HCT116 (cell line): ENCODE results near the gene TFEB. TPM values are rescaled to one million over a fixed set of nuclear protein-coding genes. Genes with fewer than 3 reads are reported as not detected.

ENCODE experiments used
- ATAC-seq: fragments of 200-7000 bp; cut with Tn5 transposase; 2 replicates; pipeline ENCODE4 v1.9.1; 2020; ENCODE audit warnings: mild to moderate bottlenecking, moderate library complexity
- BruUV-seq: library from RNA; stranded (reverse); fragments of 400-500 nt; replicated peaks from 2 replicates; lab custom pipeline; 2021; lab: Mats Ljungman, UMichigan
- CTCF ChIA-PET: fragments of 300-600 bp; sonication (Branson Sonifier 250); formaldehyde crosslinking; loops from one replicate; lab custom pipeline; 2021; ENCODE audit warnings: antibody characterized with exemption; lab: Charles Lee
- POLR2A ChIA-PET: fragments of 300-600, 350-600 bp; sonication (Branson Sonifier 250); formaldehyde crosslinking; loops from one replicate; lab custom pipeline; 2021; ENCODE audit warnings: antibody characterized with exemption; lab: Charles Lee
- RAD21 ChIA-PET, 2 experiments: fragments of 300-600 bp; sonication (Branson Sonifier 250); formaldehyde crosslinking; loops; one replicate each; lab custom pipeline; 2023; ENCODE audit warnings: low total read pairs in 2 of 2; ENCODE audit not compliant: uncharacterized antibody in 2 of 2, unreplicated experiment in 2 of 2, low non-redundant PET in 1 of 2; lab: Charles Lee
- DNase-seq: peaks from one replicate; pipeline ENCODE4 v3.0.0-alpha.2; 2010; ENCODE audit warnings: low read depth, low spot score
- H2AFZ ChIP-seq: fragments of 200-600 bp; shearing (Covaris generic), sonication (generic); 2 replicates; pipeline ENCODE4 v1.6.1; 2017; ENCODE audit warnings: low read depth, mixed run types, mixed read lengths, antibody characterized with exemption, low read length; ENCODE audit not compliant: poor library complexity, severe bottlenecking
- H3K27ac ChIP-seq: 2 replicates; pipeline ENCODE4 v1.5.1; 2012; ENCODE audit warnings: low read depth, low read length
- H3K27me3 ChIP-seq: fragments of 200-600 bp; sonication (generic); 2 replicates; pipeline ENCODE4 v1.6.1; 2016; ENCODE audit warnings: mixed run types, low read length, mixed read lengths; ENCODE audit not compliant: insufficient read depth
- H3K36me3 ChIP-seq, 2 experiments: fragments of 200-500 bp in 1 of 2; fragments of 200-600 bp in 1 of 2; sonication (Bioruptor generic) in 1 of 2; sonication (generic) in 1 of 2; 2 replicates each; pipeline versions ENCODE4 v1.5.1 to v1.6.1; 2014 to 2016; ENCODE audit warnings: low read length in 2 of 2, inconsistent platforms in 1 of 2, mixed read lengths in 1 of 2, mixed run types in 1 of 2; ENCODE audit not compliant: insufficient read depth in 2 of 2, control insufficient read depth in 1 of 2
- H3K4me1 ChIP-seq, 2 experiments: fragments of 200-600 bp in 1 of 2; sonication (generic) in 1 of 2; 2 replicates each; pipeline versions ENCODE4 v1.5.1 to v1.6.1; 2012 to 2017; ENCODE audit warnings: low read length in 2 of 2, inconsistent platforms in 1 of 2, mild to moderate bottlenecking in 1 of 2, mixed read lengths in 1 of 2, mixed run types in 1 of 2, moderate library complexity in 1 of 2; ENCODE audit not compliant: insufficient read depth in 2 of 2, control insufficient read depth in 1 of 2
- H3K4me2 ChIP-seq: fragments of 200-600 bp; sonication (generic); 2 replicates; pipeline ENCODE4 v1.6.1; 2017; ENCODE audit warnings: mixed run types, low read length, mixed read lengths
- H3K4me3 ChIP-seq, 2 experiments: fragments of 200-600 bp in 1 of 2; sonication (generic) in 1 of 2; replicated peaks in 1 of 2; 2 replicates each; pipeline ENCODE4 v1.5.1; 2011 to 2016; ENCODE audit warnings: low read length in 2 of 2, control low read depth in 1 of 2, low read depth in 1 of 2, mild to moderate bottlenecking in 1 of 2, mixed read lengths in 1 of 2, mixed run types in 1 of 2
- H3K79me2 ChIP-seq: fragments of 200-600 bp; sonication (generic); 2 replicates; pipeline ENCODE4 v1.6.1; 2017; ENCODE audit warnings: mild to moderate bottlenecking, mixed run types, low read length, moderate library complexity, mixed read lengths; ENCODE audit not compliant: insufficient read depth
- H3K9ac ChIP-seq: fragments of 200-600 bp; sonication (generic); 2 replicates; pipeline ENCODE4 v1.6.1; 2016; ENCODE audit warnings: low read length, mixed read lengths
- H3K9me2 ChIP-seq: fragments of 200-600 bp; sonication (generic), shearing (Covaris generic); 2 replicates; pipeline ENCODE4 v1.6.1; 2017; ENCODE audit warnings: mixed run types, mild to moderate bottlenecking, moderate library complexity; ENCODE audit not compliant: insufficient read depth
- H3K9me3 ChIP-seq, 2 experiments: fragments of 200-500 bp in 1 of 2; fragments of 200-600 bp in 1 of 2; sonication (Bioruptor generic) in 1 of 2; sonication (generic) in 1 of 2; 2 replicates each; pipeline ENCODE4 v1.6.1; 2014 to 2017; ENCODE audit warnings: low read length in 2 of 2, mixed read lengths in 2 of 2, inconsistent platforms in 1 of 2, low read depth in 1 of 2, mild to moderate bottlenecking in 1 of 2, mixed run types in 1 of 2, moderate library complexity in 1 of 2; ENCODE audit not compliant: control insufficient read depth in 1 of 2, insufficient read depth in 1 of 2
- H4K20me1 ChIP-seq: fragments of 200-600 bp; sonication (generic), shearing (Covaris generic); 2 replicates; pipeline ENCODE4 v1.6.1; 2017; ENCODE audit warnings: mixed run types, mild to moderate bottlenecking, moderate library complexity; ENCODE audit not compliant: insufficient read depth
- CBX3 ChIP-seq: IDR thresholded peaks from 2 replicates; pipeline ENCODE4 v1.6.1; 2012; ENCODE audit warnings: low read depth
- CTCF ChIP-seq, 3 experiments: fragments of 200-600 bp in 1 of 3; sonication (generic) in 1 of 3; IDR thresholded peaks in 2 of 3; conservative IDR thresholded peaks in 1 of 3; 2 replicates each; pipeline ENCODE4 v1.5.1; 2012 to 2017; ENCODE audit warnings: low read depth in 2 of 3, low read length in 2 of 3, antibody characterized with exemption in 1 of 3, borderline replicate concordance in 1 of 3, control low read depth in 1 of 3, mild to moderate bottlenecking in 1 of 3, mixed read lengths in 1 of 3, mixed run types in 1 of 3, moderate library complexity in 1 of 3; ENCODE audit not compliant: insufficient read depth in 1 of 3
- EZH2 ChIP-seq: fragments of 200-600 bp; sonication (generic); IDR thresholded peaks from 2 replicates; pipeline ENCODE4 v1.6.1; 2017; ENCODE audit warnings: antibody characterized with exemption, mixed run types
- MAX ChIP-seq: IDR thresholded peaks from 2 replicates; pipeline ENCODE4 v1.6.1; 2012
- POLR2A ChIP-seq: IDR thresholded peaks from 2 replicates; pipeline ENCODE4 v1.7.0; 2011; ENCODE audit warnings: borderline replicate concordance; ENCODE audit not compliant: insufficient read depth, insufficient read length; ENCODE audit errors: extremely low read depth
- POLR2AphosphoS5 ChIP-seq: IDR thresholded peaks from 2 replicates; pipeline ENCODE4 v1.6.1; 2011; ENCODE audit warnings: mild to moderate bottlenecking, low read depth, low read length, moderate library complexity
- RAD21 ChIP-seq: IDR thresholded peaks from 2 replicates; pipeline ENCODE4 v1.6.1; 2012; ENCODE audit warnings: low read depth, mild to moderate bottlenecking
- SIN3A ChIP-seq: IDR thresholded peaks from 2 replicates; pipeline ENCODE4 v1.6.1; 2012; ENCODE audit warnings: low read depth
- SRF ChIP-seq: IDR thresholded peaks from 2 replicates; pipeline ENCODE4 v1.6.1; 2012; ENCODE audit warnings: low read depth
- TCF7L2 ChIP-seq: IDR thresholded peaks from 2 replicates; pipeline ENCODE4 v1.7.0; 2011; ENCODE audit warnings: borderline replicate concordance, inconsistent platforms; ENCODE audit not compliant: insufficient read depth, insufficient read length; ENCODE audit errors: extremely low read depth
- YY1 ChIP-seq: IDR thresholded peaks from 2 replicates; pipeline ENCODE4 v1.6.1; 2011; ENCODE audit warnings: low read length, low read depth, moderate library complexity, mild to moderate bottlenecking; ENCODE audit not compliant: insufficient replicate concordance; ENCODE audit errors: extremely low read depth
- intact Hi-C: fragments of 100-400 bp; cut with micrococcal nuclease; formaldehyde crosslinking; loops from 2 replicates; pipeline ENCODE4 v1.10.0; 2022
- total RNA-seq: library from RNA; stranded (reverse); gene quantifications from one replicate; pipeline ENCODE4 v1.2.1, GENCODE V29; 2021; ENCODE audit not compliant: unreplicated experiment
- TF ChIP-seq, protein P1 (sequence below): IDR thresholded peaks from 2 replicates; pipeline ENCODE4 v1.6.1; 2012; ENCODE audit warnings: low read depth
- TF ChIP-seq, protein P2 (sequence below): IDR thresholded peaks from 2 replicates; pipeline ENCODE4 v1.6.1; 2011; ENCODE audit warnings: mild to moderate bottlenecking, low read length, moderate library complexity; ENCODE audit not compliant: insufficient replicate concordance; ENCODE audit errors: extremely low read depth

The TFEB gene
- total RNA-seq, 1 experiment from 2014 or later: 4.8 TPM

GRCh38 chr6:41771058-41771983 lies 35.9 kb upstream of the TFEB start:
- CTCF ChIA-PET: no interaction called here
- H2AFZ ChIP-seq: no peak overlapping the region

More at GRCh38 chr6:41771058-41771983, 35.9 kb upstream of the TFEB start:
- Histone ChIP-seq H3K4me3 (no peak overlapping the region), H3K4me2 (no peak overlapping the region), H3K9ac (no peak overlapping the region), H4K20me1 (no peaks in the 10 kb centered on the region), H3K9me3 (no peaks in the 10 kb centered on the region), H3K27me3 (no peaks in the 10 kb centered on the region), H3K4me1 (peaks cover 8 to 21% of the 10 kb centered on the region in 2 experiments; a peak in 3 of 4 replicates), H3K9me2 (no peaks in the 10 kb centered on the region), H3K79me2 (no peaks in the 10 kb centered on the region), H3K36me3 (peaks cover 0 to 5% of the 10 kb centered on the region in 2 experiments; a peak in 2 of 4 replicates), H3K27ac (no peak overlapping the region)
- ChIA-PET POLR2A (no interaction called here), RAD21 (no interaction called here)
- no TSS peak for BruUV-seq
- DNase-seq: no peak
- TF ChIP-seq EZH2 (no peak), CTCF (IDR thresholded peaks at IDR 0.05 in 2 of 3, conservative IDR thresholded peaks at IDR 0.05 in 1 of 3; ENCODE audit: borderline replicate concordance in 1 of 3, insufficient read depth in 1 of 3, low read depth in 2 of 3, low read length in 2 of 3) (no peak), YY1 (no peak), TCF7L2 (no peak), RAD21 (no peak), CBX3 (no peak), SRF (no peak), MAX (no peak), SIN3A (no peak), POLR2AphosphoS5 (no peak), POLR2A (no peak)
- TF ChIP-seq, protein P1, sequence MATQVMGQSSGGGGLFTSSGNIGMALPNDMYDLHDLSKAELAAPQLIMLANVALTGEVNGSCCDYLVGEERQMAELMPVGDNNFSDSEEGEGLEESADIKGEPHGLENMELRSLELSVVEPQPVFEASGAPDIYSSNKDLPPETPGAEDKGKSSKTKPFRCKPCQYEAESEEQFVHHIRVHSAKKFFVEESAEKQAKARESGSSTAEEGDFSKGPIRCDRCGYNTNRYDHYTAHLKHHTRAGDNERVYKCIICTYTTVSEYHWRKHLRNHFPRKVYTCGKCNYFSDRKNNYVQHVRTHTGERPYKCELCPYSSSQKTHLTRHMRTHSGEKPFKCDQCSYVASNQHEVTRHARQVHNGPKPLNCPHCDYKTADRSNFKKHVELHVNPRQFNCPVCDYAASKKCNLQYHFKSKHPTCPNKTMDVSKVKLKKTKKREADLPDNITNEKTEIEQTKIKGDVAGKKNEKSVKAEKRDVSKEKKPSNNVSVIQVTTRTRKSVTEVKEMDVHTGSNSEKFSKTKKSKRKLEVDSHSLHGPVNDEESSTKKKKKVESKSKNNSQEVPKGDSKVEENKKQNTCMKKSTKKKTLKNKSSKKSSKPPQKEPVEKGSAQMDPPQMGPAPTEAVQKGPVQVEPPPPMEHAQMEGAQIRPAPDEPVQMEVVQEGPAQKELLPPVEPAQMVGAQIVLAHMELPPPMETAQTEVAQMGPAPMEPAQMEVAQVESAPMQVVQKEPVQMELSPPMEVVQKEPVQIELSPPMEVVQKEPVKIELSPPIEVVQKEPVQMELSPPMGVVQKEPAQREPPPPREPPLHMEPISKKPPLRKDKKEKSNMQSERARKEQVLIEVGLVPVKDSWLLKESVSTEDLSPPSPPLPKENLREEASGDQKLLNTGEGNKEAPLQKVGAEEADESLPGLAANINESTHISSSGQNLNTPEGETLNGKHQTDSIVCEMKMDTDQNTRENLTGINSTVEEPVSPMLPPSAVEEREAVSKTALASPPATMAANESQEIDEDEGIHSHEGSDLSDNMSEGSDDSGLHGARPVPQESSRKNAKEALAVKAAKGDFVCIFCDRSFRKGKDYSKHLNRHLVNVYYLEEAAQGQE: no peak
- TF ChIP-seq, protein P2, sequence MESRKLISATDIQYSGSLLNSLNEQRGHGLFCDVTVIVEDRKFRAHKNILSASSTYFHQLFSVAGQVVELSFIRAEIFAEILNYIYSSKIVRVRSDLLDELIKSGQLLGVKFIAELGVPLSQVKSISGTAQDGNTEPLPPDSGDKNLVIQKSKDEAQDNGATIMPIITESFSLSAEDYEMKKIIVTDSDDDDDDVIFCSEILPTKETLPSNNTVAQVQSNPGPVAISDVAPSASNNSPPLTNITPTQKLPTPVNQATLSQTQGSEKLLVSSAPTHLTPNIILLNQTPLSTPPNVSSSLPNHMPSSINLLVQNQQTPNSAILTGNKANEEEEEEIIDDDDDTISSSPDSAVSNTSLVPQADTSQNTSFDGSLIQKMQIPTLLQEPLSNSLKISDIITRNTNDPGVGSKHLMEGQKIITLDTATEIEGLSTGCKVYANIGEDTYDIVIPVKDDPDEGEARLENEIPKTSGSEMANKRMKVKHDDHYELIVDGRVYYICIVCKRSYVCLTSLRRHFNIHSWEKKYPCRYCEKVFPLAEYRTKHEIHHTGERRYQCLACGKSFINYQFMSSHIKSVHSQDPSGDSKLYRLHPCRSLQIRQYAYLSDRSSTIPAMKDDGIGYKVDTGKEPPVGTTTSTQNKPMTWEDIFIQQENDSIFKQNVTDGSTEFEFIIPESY: no peak
- intact Hi-C loops: loop anchor here (10.0 kb wide), 1 partner anchor 167 kb away; no protein-coding TSS in a partner anchor
- no peak for ATAC-seq
